ENCODE measurements around the gene SMCO1. TPM values are rescaled to one million over a fixed set of nuclear protein-coding genes. Genes with fewer than 3 reads are reported as not detected.
A peak's percentile ranks its signal among the peaks of the same experiment; 100 is the strongest.

SMCO1 gene
- total and polyA plus RNA-seq, 11 donors: 2.6 to 130 (median 50.0) TPM

DNA sequence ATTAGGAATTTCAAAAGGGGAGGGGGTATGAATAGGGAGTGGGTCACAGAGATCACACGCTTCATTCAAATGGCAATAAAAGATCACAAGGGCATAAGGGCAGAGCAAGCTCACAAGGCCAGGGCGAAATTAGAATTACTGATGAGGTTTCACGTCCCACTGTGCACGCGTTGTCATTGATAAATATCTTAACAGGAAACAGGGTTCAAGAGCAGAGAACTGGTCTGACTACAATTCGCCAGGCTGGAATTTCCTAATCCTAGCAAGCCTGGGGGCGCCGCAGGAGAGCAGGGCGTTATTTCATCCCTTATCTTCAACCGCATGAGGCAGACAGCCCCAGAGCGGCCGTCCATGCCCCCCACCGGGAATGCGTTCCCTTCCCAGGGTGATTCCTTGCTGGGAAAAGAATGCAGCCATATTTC, 18.1 kb upstream of the SMCO1 start:
- Histone ChIP-seq H3K9me3 (peaks cover 0 to 7% (median 0%) of the 10 kb centered on the region in 12 donors), H3K4me1 (peaks cover 0 to 10% (median 0%) of the 10 kb centered on the region in 12 donors), H3K4me3 (no peak overlapping the region), H3K27ac (no peak overlapping the region), H3K36me3 (no peaks in the 10 kb centered on the region), H3K27me3 (peaks cover 0 to 11% (median 0%) of the 10 kb centered on the region in 9 donors)
- intact Hi-C loops (cut with DNase I): loop anchor here in 6 of 10 donors (5.0 to 10.0 kb wide), 2 partner anchors 152 to 154 kb away; no protein-coding TSS in a partner anchor
- TF ChIP-seq POLR2A (IDR thresholded peaks at IDR 0.05): no peak
- TF ChIP-seq, protein P1, sequence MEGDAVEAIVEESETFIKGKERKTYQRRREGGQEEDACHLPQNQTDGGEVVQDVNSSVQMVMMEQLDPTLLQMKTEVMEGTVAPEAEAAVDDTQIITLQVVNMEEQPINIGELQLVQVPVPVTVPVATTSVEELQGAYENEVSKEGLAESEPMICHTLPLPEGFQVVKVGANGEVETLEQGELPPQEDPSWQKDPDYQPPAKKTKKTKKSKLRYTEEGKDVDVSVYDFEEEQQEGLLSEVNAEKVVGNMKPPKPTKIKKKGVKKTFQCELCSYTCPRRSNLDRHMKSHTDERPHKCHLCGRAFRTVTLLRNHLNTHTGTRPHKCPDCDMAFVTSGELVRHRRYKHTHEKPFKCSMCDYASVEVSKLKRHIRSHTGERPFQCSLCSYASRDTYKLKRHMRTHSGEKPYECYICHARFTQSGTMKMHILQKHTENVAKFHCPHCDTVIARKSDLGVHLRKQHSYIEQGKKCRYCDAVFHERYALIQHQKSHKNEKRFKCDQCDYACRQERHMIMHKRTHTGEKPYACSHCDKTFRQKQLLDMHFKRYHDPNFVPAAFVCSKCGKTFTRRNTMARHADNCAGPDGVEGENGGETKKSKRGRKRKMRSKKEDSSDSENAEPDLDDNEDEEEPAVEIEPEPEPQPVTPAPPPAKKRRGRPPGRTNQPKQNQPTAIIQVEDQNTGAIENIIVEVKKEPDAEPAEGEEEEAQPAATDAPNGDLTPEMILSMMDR (IDR thresholded peaks at IDR 0.05): no peak
- ATAC-seq: no peak
- no peak for DNase-seq
- WGBS, 4 donors: 24 to 32% (median 27%) methylated on average over 14 of the region's 14 CpGs

- ATAC-seq: no peak
- Histone ChIP-seq H3K27ac (no peak overlapping the region), H3K4me1 (peaks cover 0 to 11% (median 0%) of the 10 kb centered on the region in 12 donors), H3K36me3 (no peaks in the 10 kb centered on the region), H3K9me3 (peaks cover 0 to 7% (median 0%) of the 10 kb centered on the region in 12 donors), H3K27me3 (peaks cover 0 to 11% (median 0%) of the 10 kb centered on the region in 9 donors), H3K4me3 (no peak overlapping the region)
- TF ChIP-seq, protein P1 (IDR thresholded peaks at IDR 0.05): no peak
- no peak for TF ChIP-seq POLR2A (IDR thresholded peaks at IDR 0.05)
- DNase-seq: no peak
- intact Hi-C loops (cut with DNase I): loop anchor here in 6 of 10 donors (5.0 to 10.0 kb wide), 2 partner anchors 153 to 156 kb away; no protein-coding TSS in a partner anchor
- 67 to 89% (median 80%) methylated on average over 4 of the region's 4 CpGs for WGBS, 4 donors
These were observed 16.3 kb upstream of the SMCO1 start for GRCh38 chr3:196531418-196531817.

GRCh38 chr3:196528639-196529233, 13.6 kb upstream of the SMCO1 start:
- WGBS, 4 donors: 3 to 17% (median 5%) methylated on average over 15 to 52 of the region's 52 CpGs
- intact Hi-C loops (cut with DNase I): loop anchor here in 1 of 10 donors (10.0 kb wide), 1 partner anchor 474 kb away; no protein-coding TSS in a partner anchor
- Histone ChIP-seq H3K36me3 (no peaks in the 10 kb centered on the region), H3K4me3 (peak overlapping the region; percentile 6 to 57 (median 46)), H3K27ac (peak overlapping the region in 3 of 12 donors; percentile 20 to 64 (median 58)), H3K9me3 (peaks cover 0 to 7% (median 0%) of the 10 kb centered on the region in 12 donors), H3K27me3 (peaks cover 0 to 11% (median 0%) of the 10 kb centered on the region in 9 donors), H3K4me1 (peaks cover 0 to 11% (median 0%) of the 10 kb centered on the region in 12 donors)
- no peak for TF ChIP-seq POLR2A (IDR thresholded peaks at IDR 0.05)
- TF ChIP-seq, protein P1 (IDR thresholded peaks at IDR 0.05): peak; percentile 60 to 93 (median 72)
- ATAC-seq (peak; percentile 69 to 99 (median 94)), DNase-seq (peak; percentile 57 to 91 (median 79))

GRCh38 chr3:196525141-196525540, 10.0 kb upstream of the SMCO1 start:
- intact Hi-C loops (cut with DNase I): loop anchor here in 1 of 10 donors (10.0 kb wide), 1 partner anchor 470 kb away; no protein-coding TSS in a partner anchor
- ATAC-seq: no peak
- Histone ChIP-seq H3K36me3 (no peaks in the 10 kb centered on the region), H3K27me3 (no peaks in the 10 kb centered on the region), H3K4me1 (peaks cover 0 to 11% (median 0%) of the 10 kb centered on the region in 12 donors), H3K9me3 (peaks cover 0 to 17% (median 6%) of the 10 kb centered on the region in 12 donors), H3K4me3 (no peak overlapping the region), H3K27ac (no peak overlapping the region)
- no peak for DNase-seq
- no peak for TF ChIP-seq POLR2A (IDR thresholded peaks at IDR 0.05)
- TF ChIP-seq, protein P1 (IDR thresholded peaks at IDR 0.05): no peak
- WGBS, 4 donors: 73 to 79% (median 77%) methylated on average over 4 of the region's 4 CpGs
